Measurements from ENCODE around the gene TTC4. TPM values are rescaled to one million over a fixed set of nuclear protein-coding genes. Genes with fewer than 3 reads are reported as not detected.

TTC4 gene
- polyA plus RNA-seq, 1 experiment, result 20.5 TPM

DNA sequence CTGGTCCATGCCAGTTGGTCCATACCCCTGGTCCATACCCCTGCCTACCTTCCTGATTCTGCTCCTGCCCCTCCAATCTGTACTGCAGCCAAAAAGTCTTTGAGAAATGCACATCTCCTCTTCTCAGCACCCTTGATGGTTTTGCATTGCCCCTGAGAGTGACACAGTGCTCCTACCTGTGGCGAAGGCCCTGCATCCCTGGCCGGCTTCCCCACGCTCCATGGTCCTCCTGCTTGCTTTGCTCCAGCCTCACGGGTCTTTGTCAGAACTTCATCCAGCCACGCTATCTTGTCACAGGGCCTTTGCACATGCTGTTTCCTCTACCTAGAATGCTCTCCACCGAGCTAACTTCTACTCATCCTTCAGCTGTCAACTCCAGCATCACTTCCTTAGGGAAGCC, 32.2 kb upstream of the TTC4 start:
- H3K4me3 ChIP-seq (ENCODE audit: low read depth, low read length), result no peak overlapping the region
- ChIA-PET CTCF (interaction anchor here (1.2 kb wide), 1 partner anchor 11 kb away, joined by 3 read pairs; no protein-coding TSS in a partner anchor), POLR2A (no interaction called here)

DNA sequence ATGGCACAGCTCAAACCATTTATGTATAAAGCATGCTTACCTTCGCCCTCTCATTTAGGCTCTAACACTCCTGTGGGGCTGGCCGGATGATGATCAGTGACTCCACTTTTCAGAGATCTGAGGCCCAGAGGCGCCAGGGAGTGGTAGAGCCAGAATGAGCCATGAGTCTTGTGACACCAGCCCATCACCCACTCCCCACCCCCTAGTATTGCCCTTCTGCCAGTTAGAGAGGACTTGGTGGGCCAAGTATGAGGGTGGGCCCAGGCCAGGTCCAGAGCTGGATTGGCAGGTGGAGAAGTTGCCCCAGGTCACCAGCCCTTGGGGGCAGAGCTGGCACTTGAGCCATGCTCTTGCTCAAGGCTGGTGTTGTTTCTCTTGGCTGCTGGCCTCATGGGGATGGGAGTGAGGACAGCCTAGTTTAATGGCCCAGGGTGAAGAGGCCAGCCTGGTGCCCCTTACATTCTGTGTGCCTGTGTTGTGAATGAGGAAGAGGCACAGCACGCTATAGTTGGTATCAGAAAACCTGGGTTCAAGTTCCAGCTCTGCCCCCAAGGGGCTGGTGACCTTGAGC, 30.2 kb upstream of the TTC4 start:
- CTCF ChIA-PET, result interaction anchor here (0.8 kb wide), 1 partner anchor 825 kb away, joined by 3 read pairs; no protein-coding TSS in a partner anchor
- Histone ChIP-seq H3K4me3 (ENCODE audit: low read depth, low read length) (no peak overlapping the region), H3K27me3 (ENCODE audit: control insufficient read depth, insufficient read depth, low read length) (no peaks in the 10 kb centered on the region; the same call in none of the 2 replicates), H3K36me3 (ENCODE audit: control insufficient read depth, insufficient read depth, low read length) (no peaks in the 10 kb centered on the region)
- POLR2A ChIA-PET, result no interaction called here
- no peak for DNase-seq (ENCODE audit: low read depth)
- TF ChIP-seq, protein P1, sequence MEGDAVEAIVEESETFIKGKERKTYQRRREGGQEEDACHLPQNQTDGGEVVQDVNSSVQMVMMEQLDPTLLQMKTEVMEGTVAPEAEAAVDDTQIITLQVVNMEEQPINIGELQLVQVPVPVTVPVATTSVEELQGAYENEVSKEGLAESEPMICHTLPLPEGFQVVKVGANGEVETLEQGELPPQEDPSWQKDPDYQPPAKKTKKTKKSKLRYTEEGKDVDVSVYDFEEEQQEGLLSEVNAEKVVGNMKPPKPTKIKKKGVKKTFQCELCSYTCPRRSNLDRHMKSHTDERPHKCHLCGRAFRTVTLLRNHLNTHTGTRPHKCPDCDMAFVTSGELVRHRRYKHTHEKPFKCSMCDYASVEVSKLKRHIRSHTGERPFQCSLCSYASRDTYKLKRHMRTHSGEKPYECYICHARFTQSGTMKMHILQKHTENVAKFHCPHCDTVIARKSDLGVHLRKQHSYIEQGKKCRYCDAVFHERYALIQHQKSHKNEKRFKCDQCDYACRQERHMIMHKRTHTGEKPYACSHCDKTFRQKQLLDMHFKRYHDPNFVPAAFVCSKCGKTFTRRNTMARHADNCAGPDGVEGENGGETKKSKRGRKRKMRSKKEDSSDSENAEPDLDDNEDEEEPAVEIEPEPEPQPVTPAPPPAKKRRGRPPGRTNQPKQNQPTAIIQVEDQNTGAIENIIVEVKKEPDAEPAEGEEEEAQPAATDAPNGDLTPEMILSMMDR (IDR thresholded peaks at IDR 0.05; ENCODE audit: insufficient read depth, low read depth, low read length), result no peak

More for the DNA sequence above, 32.2 kb upstream of the TTC4 start:
- DNase-seq (ENCODE audit: low read depth), result no peak
- Histone ChIP-seq H3K36me3 (ENCODE audit: control insufficient read depth, insufficient read depth, low read length) (no peaks in the 10 kb centered on the region), H3K27me3 (ENCODE audit: control insufficient read depth, insufficient read depth, low read length) (no peaks in the 10 kb centered on the region; the same call in none of the 2 replicates)
- TF ChIP-seq, protein P1 (IDR thresholded peaks at IDR 0.05; ENCODE audit: insufficient read depth, low read depth, low read length), result no peak

GRCh38 chr1:54686155-54686554, 29.5 kb upstream of the TTC4 start:
- TF ChIP-seq, protein P1 (IDR thresholded peaks at IDR 0.05; ENCODE audit: insufficient read depth, low read depth, low read length), result no peak
- DNase-seq (ENCODE audit: low read depth), result no peak
- Histone ChIP-seq H3K4me3 (ENCODE audit: low read depth, low read length) (no peak overlapping the region), H3K27me3 (ENCODE audit: control insufficient read depth, insufficient read depth, low read length) (no peaks in the 10 kb centered on the region; the same call in none of the 2 replicates), H3K36me3 (ENCODE audit: control insufficient read depth, insufficient read depth, low read length) (no peaks in the 10 kb centered on the region)
- CTCF ChIA-PET, result interaction anchor here (0.8 kb wide), 1 partner anchor 826 kb away, joined by 3 read pairs; no protein-coding TSS in a partner anchor
- POLR2A ChIA-PET, result no interaction called here

DNA sequence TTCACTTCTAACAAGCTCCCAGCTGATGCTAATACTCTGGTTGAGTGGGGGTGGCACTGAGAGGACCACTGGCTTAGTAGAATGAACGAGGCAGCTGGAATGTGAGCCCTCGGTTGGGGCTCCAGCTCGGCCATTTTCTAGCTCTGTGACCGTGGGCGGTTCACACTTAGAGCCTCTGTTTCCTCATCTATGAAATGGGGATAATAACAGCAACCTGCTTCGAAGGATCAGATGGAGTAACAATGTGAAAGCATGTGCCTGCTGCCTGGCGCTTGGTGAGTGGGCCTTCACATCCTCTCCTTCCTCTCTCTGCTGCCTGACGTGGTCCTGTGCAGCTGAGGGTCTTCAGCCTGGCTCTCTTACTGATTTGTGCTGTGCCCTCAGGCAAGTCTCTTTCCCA, 20.9 kb upstream of the TTC4 start:
- ChIA-PET POLR2A (no interaction called here), CTCF (no interaction called here)
- no peak for DNase-seq (ENCODE audit: low read depth)
- Histone ChIP-seq H3K27me3 (ENCODE audit: control insufficient read depth, insufficient read depth, low read length) (peaks cover 2% of the 10 kb centered on the region; the same call in 1 of the 2 replicates), H3K4me3 (ENCODE audit: low read depth, low read length) (no peak overlapping the region), H3K36me3 (ENCODE audit: control insufficient read depth, insufficient read depth, low read length) (no peaks in the 10 kb centered on the region)
- TF ChIP-seq, protein P1 (IDR thresholded peaks at IDR 0.05; ENCODE audit: insufficient read depth, low read depth, low read length), result no peak

- CTCF ChIA-PET, result no interaction called here
- TF ChIP-seq, protein P1 (IDR thresholded peaks at IDR 0.05; ENCODE audit: insufficient read depth, low read depth, low read length), result no peak
- H3K36me3 ChIP-seq (ENCODE audit: control insufficient read depth, insufficient read depth, low read length), result no peaks in the 10 kb centered on the region
- H3K4me3 ChIP-seq (ENCODE audit: low read depth, low read length), result no peak overlapping the region
- DNase-seq (ENCODE audit: low read depth), result no peak
- peaks cover 2% of the 10 kb centered on the region for H3K27me3 ChIP-seq (ENCODE audit: control insufficient read depth, insufficient read depth, low read length)
- POLR2A ChIA-PET, result no interaction called here
These were observed 20.4 kb upstream of the TTC4 start for GRCh38 chr1:54695221-54695620.
